Stimulated activated memory B cell treated with anti-CD40 and anti-IgM and Interleukin-4, amounts not matched to agents 10 μg/mL and 1 μg/mL and 100 μg/mL, for 72 hours (primary cell): ENCODE measurements around the gene CDKL5.
A peak's percentile ranks its signal among the peaks of the same experiment; 100 is the strongest.

ENCODE experiments used
- ATAC-seq: fragments of 150-1000 bp; cut with Tn5 transposase; 2 replicates; pipeline ENCODE4 v1.10.0; 2021
- H3K27ac Mint-ChIP-seq: one replicate; pipeline ENCODE4 v1.8.0; 2022; ENCODE audit warnings: mild to moderate bottlenecking, mixed read lengths
- H3K27me3 Mint-ChIP-seq: one replicate; pipeline ENCODE4 v1.8.0; 2022; ENCODE audit warnings: mixed read lengths
- H3K36me3 Mint-ChIP-seq: one replicate; pipeline ENCODE4 v1.8.0; 2022; ENCODE audit warnings: mixed read lengths
- H3K4me1 Mint-ChIP-seq: one replicate; pipeline ENCODE4 v1.8.0; 2022; ENCODE audit warnings: mixed read lengths
- H3K4me3 Mint-ChIP-seq: one replicate; pipeline ENCODE4 v1.8.0; 2022; ENCODE audit warnings: mild to moderate bottlenecking, moderate library complexity, mixed read lengths
- H3K9me3 Mint-ChIP-seq: one replicate; pipeline ENCODE4 v1.8.0; 2022; ENCODE audit warnings: mixed read lengths

Gene CDKL5

DNA sequence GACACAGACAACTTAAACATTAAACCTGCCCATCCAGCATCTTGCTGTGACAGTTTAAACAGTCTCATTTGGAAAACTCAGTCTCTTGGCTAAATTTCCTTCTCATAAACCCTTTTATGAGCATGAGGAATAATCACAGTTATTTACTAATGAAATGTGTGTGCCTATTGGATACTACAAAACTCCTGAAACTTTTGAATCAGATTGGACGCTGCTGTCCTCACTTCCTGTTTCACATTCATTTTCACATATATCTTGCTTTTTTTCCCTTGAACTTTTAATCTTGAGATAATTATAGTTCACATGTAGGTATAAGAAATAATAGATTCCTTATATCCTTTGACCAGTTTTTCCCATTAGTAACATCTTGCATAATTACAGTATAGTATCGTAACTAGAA lies 111.7 kb downstream of the CDKL5 start:
- no peaks in the 10 kb centered on the region for H3K9me3 Mint-ChIP-seq
- no peak for ATAC-seq
- H3K36me3 Mint-ChIP-seq, result peaks cover 7% of the 10 kb centered on the region
- H3K27ac Mint-ChIP-seq, result peak overlapping the region; percentile 55
- peaks cover 7% of the 10 kb centered on the region for H3K4me1 Mint-ChIP-seq
- H3K27me3 Mint-ChIP-seq, result no peaks in the 10 kb centered on the region
- H3K4me3 Mint-ChIP-seq, result peak overlapping the region; percentile 31

DNA sequence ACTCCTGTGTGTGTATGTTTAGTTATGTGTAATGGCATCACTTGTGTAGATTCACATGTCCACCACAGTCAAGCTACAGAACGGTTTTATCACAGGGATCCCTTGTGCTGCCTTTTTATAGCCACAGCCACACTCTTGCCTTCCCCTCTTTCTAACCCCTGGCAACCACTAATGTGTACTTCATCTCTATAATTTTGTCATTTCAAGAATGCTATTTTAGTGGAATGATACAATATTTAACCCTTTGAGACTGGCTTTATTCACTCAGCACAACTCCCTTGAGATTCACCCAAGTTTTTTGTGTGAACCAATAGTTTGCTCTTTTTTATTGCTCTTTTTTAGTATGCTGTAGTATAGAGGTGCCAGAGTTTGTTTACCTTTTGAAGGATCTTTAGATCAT lies 112.1 kb downstream of the CDKL5 start:
- Mint-ChIP-seq H3K4me1 (peaks cover 7% of the 10 kb centered on the region), H3K4me3 (peak overlapping the region; percentile 31), H3K27me3 (no peaks in the 10 kb centered on the region), H3K36me3 (peaks cover 7% of the 10 kb centered on the region), H3K9me3 (no peaks in the 10 kb centered on the region), H3K27ac (peak overlapping the region; percentile 55)
- no peak for ATAC-seq

DNA sequence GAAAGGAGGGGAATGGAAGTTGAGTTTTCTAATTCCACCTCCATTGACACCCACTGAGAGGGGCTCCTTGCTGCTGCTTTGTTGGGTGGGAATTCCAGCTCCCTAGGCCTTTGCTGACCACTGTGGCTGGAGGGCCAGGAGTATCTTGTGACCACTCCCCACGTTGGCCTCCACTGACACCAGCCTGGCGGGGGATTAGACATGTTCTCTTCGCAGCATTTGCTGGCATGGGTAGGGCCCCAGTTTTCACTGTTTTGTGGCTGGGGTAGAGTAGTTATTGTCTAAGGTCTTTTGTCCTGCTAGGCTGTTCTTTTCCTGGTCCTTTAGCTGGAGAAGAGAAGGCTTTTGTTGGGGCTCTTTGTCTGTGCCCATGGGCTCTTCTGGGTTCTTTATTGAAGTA lies 116.7 kb downstream of the CDKL5 start:
- Mint-ChIP-seq H3K27me3 (no peaks in the 10 kb centered on the region), H3K27ac (no peak overlapping the region), H3K36me3 (peaks cover 7% of the 10 kb centered on the region), H3K4me3 (no peak overlapping the region), H3K4me1 (peaks cover 7% of the 10 kb centered on the region), H3K9me3 (no peaks in the 10 kb centered on the region)
- no peak for ATAC-seq

DNA sequence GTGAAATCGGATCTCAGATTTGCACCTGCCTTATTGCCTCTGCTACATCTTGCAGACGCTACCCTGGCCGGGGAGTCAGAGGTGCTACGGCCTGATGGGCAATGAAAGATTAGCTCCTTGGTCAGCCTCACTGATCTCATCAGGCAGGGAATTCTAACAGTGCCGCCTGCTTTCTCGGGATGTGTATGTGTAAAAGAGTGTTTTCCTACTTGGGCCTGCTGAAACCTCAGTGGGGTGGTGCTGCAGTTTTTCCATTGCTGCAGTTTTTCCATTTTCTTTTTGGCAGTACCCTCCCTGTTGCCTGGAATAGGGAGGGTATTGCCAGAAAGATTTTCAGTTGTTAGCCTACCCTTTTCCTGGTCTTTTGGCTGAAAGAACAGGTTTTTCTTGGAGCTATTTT lies 117.5 kb downstream of the CDKL5 start:
- Mint-ChIP-seq H3K4me3 (no peak overlapping the region), H3K36me3 (peaks cover 7% of the 10 kb centered on the region), H3K9me3 (no peaks in the 10 kb centered on the region), H3K4me1 (no peaks in the 10 kb centered on the region), H3K27me3 (no peaks in the 10 kb centered on the region), H3K27ac (no peak overlapping the region)
- no peak for ATAC-seq

DNA sequence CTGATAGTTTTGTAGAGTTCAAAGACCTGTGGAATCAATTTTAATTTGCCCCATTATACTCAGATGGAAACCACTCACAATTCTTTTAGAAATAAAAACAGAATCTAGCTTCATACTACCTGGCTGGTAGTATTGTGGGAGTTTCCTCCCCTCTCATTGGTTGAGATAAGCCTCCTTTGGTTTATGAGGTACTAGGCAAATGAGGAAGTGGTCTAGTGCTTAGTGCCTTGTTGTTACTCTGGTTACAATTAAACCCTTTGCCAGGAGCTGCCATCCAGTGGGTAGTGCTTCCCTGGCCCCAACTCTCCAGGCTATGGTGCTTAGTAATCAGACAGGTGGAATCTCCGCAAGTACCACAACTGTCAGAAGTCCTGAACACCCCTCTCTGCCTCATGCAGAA lies 118.3 kb downstream of the CDKL5 start:
- Mint-ChIP-seq H3K27ac (no peak overlapping the region), H3K9me3 (no peaks in the 10 kb centered on the region), H3K27me3 (no peaks in the 10 kb centered on the region), H3K4me3 (no peak overlapping the region), H3K4me1 (no peaks in the 10 kb centered on the region), H3K36me3 (peaks cover 7% of the 10 kb centered on the region)
- no peak for ATAC-seq

DNA sequence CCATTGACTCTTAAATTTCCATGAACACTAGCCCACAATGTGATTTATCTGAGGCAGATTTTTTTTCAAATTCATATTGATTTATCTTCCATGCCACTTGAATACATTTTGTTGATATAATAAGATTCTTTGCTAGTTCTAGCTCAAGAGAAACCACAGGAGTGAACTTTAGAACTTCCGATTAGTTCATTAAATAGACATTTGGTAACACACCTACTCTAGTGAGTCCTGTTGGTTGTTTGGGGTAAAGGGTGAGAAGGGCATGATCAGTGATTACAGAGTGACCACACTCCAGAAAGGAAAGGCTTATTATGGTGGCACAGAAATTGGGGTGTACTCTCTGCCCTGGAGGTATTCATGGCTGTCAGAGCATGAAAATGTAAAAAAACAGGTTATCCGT lies 120.4 kb downstream of the CDKL5 start:
- ATAC-seq, result no peak
- Mint-ChIP-seq H3K27me3 (no peaks in the 10 kb centered on the region), H3K4me3 (no peak overlapping the region), H3K4me1 (peaks cover 6% of the 10 kb centered on the region), H3K36me3 (peaks cover 7% of the 10 kb centered on the region), H3K9me3 (no peaks in the 10 kb centered on the region), H3K27ac (no peak overlapping the region)

DNA sequence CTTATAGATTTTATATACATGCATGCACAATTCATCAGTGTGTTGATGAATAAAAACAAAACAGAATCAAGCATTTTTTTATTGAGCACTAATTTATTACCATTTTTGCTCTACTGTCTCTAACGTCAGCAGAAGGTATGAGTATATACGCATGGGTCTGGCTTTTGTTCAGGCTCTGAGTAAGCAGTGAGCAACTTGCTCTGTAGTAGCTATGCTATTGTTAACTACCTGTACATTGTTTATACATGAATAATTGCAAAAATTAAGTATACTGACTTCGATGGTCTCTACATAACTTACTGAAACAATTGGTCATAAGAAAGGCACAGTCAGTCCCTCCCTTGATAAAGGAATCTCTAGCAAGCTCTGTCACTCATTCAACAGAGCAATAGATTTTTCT lies 123.6 kb downstream of the CDKL5 start:
- Mint-ChIP-seq H3K27me3 (no peaks in the 10 kb centered on the region), H3K4me1 (peaks cover 6% of the 10 kb centered on the region), H3K27ac (no peak overlapping the region), H3K36me3 (peaks cover 6% of the 10 kb centered on the region), H3K9me3 (no peaks in the 10 kb centered on the region), H3K4me3 (no peak overlapping the region)
- no peak for ATAC-seq

DNA sequence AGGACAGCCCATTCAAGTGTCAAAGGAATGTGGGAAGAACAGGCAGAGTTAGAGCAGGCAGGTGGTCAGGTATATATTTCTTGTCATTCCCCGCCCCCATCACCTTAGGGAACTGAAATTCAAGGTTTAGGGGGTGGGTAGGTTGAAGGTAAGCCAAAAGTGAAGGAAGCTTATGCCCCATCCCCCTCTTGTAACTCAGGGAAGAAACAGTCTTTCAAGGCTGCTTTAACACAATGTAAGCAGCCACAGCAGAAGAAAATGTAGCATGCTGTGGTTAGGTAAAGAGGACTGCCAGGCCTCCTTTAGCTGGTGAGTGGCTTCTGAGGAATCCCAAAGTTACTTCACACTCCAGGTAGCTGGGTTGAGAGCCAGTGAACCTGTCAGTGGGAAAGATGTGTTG lies 124.2 kb downstream of the CDKL5 start:
- Mint-ChIP-seq H3K36me3 (peaks cover 6% of the 10 kb centered on the region), H3K27me3 (no peaks in the 10 kb centered on the region)

DNA sequence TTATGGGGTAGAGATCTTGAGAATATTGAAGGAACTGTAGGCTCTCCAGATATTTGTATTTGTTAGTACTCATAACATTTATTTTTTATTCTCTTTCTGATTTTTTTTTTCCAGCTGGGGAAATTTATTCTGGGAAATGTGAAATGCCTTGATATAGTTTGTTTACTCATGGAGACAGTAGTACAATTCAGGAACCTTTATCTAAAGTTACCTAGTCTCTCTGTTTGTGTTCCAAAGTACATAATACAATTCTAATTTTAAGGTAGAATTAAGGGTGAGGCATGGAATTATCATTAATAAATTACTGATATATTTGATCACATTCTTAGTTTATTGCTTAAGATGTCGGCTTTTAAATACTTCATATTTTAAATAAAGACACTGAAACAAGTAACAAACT lies 132.5 kb downstream of the CDKL5 start:
- no peaks in the 10 kb centered on the region for H3K4me1 Mint-ChIP-seq
- ATAC-seq, result no peak
- no peak overlapping the region for H3K4me3 Mint-ChIP-seq
- no peaks in the 10 kb centered on the region for H3K9me3 Mint-ChIP-seq
- no peak overlapping the region for H3K27ac Mint-ChIP-seq
- H3K27me3 Mint-ChIP-seq, result no peaks in the 10 kb centered on the region
- H3K36me3 Mint-ChIP-seq, result peaks cover under 1% of the 10 kb centered on the region

More for the DNA sequence above, 124.2 kb downstream of the CDKL5 start:
- no peak for ATAC-seq
- H3K27ac Mint-ChIP-seq, result no peak overlapping the region
- H3K4me3 Mint-ChIP-seq, result no peak overlapping the region
- peaks cover 6% of the 10 kb centered on the region for H3K4me1 Mint-ChIP-seq
- H3K9me3 Mint-ChIP-seq, result no peaks in the 10 kb centered on the region

DNA sequence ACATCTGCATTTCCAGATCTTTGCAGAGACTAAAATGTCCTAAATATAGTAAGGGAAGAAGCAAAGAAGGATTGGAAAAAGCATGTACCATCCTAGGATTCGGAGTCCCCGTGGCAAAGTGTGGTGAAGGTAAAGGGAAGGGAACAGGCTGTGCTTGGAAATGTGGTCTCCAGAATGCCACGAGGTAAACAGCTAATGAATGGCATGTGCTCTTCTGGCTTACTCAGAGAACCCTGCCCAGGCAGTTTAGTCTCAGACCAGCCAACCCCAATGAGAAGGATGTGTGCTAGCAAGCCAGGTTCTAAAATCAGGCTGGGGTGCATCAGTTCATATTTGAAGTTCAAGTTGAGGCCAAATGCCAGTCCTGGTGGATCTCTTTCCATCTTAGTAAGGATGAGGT lies 133.4 kb downstream of the CDKL5 start:
- H3K36me3 Mint-ChIP-seq, result no peaks in the 10 kb centered on the region
- no peaks in the 10 kb centered on the region for H3K9me3 Mint-ChIP-seq
- no peak overlapping the region for H3K27ac Mint-ChIP-seq
- no peak for ATAC-seq
- H3K27me3 Mint-ChIP-seq, result no peaks in the 10 kb centered on the region
- no peaks in the 10 kb centered on the region for H3K4me1 Mint-ChIP-seq
- H3K4me3 Mint-ChIP-seq, result no peak overlapping the region

DNA sequence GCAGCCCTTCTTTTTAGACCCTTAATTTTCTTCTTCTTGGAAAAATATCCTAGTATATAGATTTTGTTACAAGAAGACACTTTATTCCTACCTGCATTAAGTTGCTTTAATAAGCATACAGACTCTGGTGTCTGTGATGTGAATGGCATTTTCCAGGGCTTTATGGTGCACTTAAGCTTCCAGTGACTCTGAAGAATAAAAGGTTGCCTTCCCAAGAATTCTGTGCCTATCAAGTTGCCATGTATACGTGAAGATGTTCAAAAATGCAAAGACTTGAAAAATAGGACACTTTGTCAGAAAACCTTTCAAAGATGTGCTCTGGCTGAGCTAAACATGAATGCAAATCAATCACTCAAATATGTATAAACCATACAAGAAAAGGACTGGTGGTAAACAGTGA lies 135.6 kb downstream of the CDKL5 start:
- no peaks in the 10 kb centered on the region for H3K4me1 Mint-ChIP-seq
- ATAC-seq, result no peak
- no peaks in the 10 kb centered on the region for H3K27me3 Mint-ChIP-seq

DNA sequence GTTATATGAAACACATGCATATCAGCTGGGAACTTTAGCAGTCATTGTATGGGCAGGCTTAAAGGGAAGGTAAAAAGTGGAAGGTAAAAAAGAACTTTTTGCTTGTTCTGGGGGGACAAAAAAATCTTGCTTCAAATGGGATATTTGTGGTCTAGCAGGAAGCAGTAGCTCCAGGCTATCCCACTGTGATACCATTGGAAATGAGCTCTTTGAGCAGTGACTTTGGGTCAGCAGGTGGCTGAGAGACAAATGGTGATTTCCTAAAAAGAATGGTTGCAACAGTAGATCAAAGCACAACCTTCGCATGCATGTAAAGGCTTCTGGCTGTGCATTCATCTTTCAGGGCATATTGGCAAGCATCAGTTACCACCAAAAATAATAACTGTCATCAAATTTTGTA lies 140.3 kb downstream of the CDKL5 start:
- Mint-ChIP-seq H3K9me3 (no peaks in the 10 kb centered on the region), H3K36me3 (peaks cover 5% of the 10 kb centered on the region)
- ATAC-seq, result no peak

More for the DNA sequence above, 135.6 kb downstream of the CDKL5 start:
- H3K27ac Mint-ChIP-seq, result no peak overlapping the region
- no peaks in the 10 kb centered on the region for H3K9me3 Mint-ChIP-seq
- peaks cover 5% of the 10 kb centered on the region for H3K36me3 Mint-ChIP-seq
- H3K4me3 Mint-ChIP-seq, result no peak overlapping the region

DNA sequence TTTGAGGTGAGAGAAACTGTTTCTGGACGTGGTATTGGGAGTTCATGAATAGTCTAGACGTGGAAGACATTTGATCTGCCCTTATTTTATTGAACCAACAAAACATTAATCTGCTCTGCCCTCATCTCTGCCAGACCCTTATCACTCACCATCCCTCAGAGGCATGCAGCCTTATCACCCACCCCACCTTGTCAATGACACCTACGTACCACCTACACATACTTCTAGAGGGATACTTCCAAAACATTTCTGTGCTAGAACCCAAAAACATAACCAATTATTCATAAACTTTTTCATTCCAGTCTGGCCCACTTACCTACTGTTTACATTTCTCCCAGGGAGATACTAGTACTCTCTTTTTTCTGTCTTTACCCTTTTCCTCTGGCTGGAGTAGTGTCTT lies 141.3 kb downstream of the CDKL5 start:
- no peak overlapping the region for H3K27ac Mint-ChIP-seq
- peaks cover 5% of the 10 kb centered on the region for H3K36me3 Mint-ChIP-seq
- H3K27me3 Mint-ChIP-seq, result no peaks in the 10 kb centered on the region
- H3K4me3 Mint-ChIP-seq, result no peak overlapping the region
- ATAC-seq, result no peak
- H3K4me1 Mint-ChIP-seq, result no peaks in the 10 kb centered on the region
- no peaks in the 10 kb centered on the region for H3K9me3 Mint-ChIP-seq

More for the DNA sequence above, 140.3 kb downstream of the CDKL5 start:
- no peaks in the 10 kb centered on the region for H3K4me1 Mint-ChIP-seq
- no peak overlapping the region for H3K27ac Mint-ChIP-seq
- H3K4me3 Mint-ChIP-seq, result no peak overlapping the region
- no peaks in the 10 kb centered on the region for H3K27me3 Mint-ChIP-seq

DNA sequence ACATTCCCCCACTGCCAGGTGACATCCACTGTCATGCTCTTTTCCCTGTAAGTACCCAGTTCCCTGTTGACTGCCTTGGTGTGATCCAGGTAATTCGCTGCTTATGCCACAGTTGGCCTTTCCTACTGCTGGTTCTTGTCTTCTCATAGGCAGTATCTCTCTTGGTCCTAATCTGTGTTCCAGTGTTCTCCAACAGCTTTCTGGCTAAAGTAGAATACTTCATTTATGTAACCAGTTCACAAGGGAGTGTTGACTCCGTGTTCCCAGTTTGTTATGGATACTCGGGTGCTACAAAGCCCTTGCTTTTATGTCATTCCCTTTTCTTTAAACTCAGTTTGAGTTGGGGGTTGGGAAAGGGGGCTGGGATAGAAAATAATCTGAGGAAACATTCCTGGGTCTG lies 148.1 kb downstream of the CDKL5 start:
- no peak for ATAC-seq
- no peaks in the 10 kb centered on the region for H3K4me1 Mint-ChIP-seq
- H3K4me3 Mint-ChIP-seq, result no peak overlapping the region
- no peaks in the 10 kb centered on the region for H3K27me3 Mint-ChIP-seq
- no peaks in the 10 kb centered on the region for H3K9me3 Mint-ChIP-seq
- no peaks in the 10 kb centered on the region for H3K36me3 Mint-ChIP-seq
- no peak overlapping the region for H3K27ac Mint-ChIP-seq

DNA sequence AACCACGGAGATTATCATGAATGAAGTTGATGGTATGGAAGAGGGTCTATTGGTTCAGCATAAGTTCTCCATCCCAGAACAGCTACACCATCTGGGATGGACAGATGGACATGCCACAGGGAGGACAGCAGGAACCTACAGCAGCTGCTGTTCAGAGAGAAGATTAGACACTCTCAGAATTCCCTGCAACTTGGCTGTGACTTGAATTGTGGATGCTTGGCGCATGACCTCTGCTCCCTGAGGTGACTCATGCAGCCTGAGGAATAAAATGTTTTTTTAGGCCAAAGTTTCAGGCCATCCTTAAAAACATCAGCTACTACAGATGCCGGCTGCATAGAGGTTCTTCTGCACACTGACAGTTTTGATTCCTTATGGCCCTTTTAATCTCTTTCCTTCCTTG lies 149.2 kb downstream of the CDKL5 start:
- ATAC-seq, result no peak
- Mint-ChIP-seq H3K4me3 (no peak overlapping the region), H3K36me3 (no peaks in the 10 kb centered on the region), H3K27me3 (no peaks in the 10 kb centered on the region), H3K27ac (no peak overlapping the region), H3K4me1 (no peaks in the 10 kb centered on the region), H3K9me3 (no peaks in the 10 kb centered on the region)

DNA sequence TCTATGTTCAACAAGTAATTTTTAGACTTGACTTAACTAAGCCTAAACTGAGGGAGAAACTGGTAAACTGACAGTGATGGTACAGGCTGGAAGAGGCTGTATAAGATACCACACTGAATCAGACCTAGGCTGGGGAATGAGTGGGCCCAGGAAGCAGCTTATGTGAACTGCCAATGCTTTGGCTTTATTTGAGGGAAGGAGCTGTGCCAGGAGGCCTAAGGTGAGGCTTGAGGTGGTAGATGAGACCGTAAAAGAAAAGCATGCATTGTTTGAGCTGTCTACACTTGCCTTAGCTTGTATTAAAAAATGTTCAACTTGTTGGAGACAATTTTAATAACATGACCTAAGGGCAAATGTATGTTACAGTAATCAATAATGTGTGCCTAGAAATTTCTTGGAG lies 150.3 kb downstream of the CDKL5 start:
- Mint-ChIP-seq H3K9me3 (no peaks in the 10 kb centered on the region), H3K4me3 (no peak overlapping the region), H3K27ac (no peak overlapping the region), H3K36me3 (peaks cover 5% of the 10 kb centered on the region), H3K27me3 (no peaks in the 10 kb centered on the region), H3K4me1 (no peaks in the 10 kb centered on the region)
- no peak for ATAC-seq

DNA sequence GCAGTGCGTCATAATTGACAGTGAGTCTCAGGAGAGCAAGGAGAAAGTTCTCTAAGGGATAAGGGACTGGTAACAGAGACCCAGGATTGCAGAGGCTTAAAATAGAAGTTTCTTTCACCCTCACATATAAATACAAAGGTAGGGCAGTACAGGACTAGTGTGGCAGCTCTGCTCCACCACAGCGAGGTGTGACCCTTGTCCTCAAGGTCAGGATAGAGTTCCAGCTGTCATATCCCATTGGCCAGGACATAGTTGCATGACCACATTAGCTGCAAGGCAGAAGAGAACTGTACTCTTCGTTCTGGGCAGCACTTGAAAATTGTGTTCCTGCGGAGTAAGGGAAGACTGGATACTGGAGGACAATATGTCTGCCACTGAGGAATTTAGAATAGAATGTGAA lies 152.0 kb downstream of the CDKL5 start:
- ATAC-seq, result no peak
- H3K4me1 Mint-ChIP-seq, result no peaks in the 10 kb centered on the region
- H3K36me3 Mint-ChIP-seq, result peaks cover 5% of the 10 kb centered on the region
- H3K27ac Mint-ChIP-seq, result no peak overlapping the region
- no peak overlapping the region for H3K4me3 Mint-ChIP-seq
- no peaks in the 10 kb centered on the region for H3K27me3 Mint-ChIP-seq
- no peaks in the 10 kb centered on the region for H3K9me3 Mint-ChIP-seq
